Smooth muscle cell (in vitro differentiated cells): Measurements from ENCODE around the gene SAMD10. TPM values are rescaled to one million over a fixed set of nuclear protein-coding genes. Genes with fewer than 3 reads are reported as not detected.
A peak's percentile ranks its signal among the peaks of the same experiment; 100 is the strongest.

Experiments used
- DNase-seq: peaks from one replicate; lab custom pipeline; 2025; ENCODE audit not compliant: unreplicated experiment; lab: John Stamatoyannopoulos, UW
- H2AFZ ChIP-seq: fragments of 200-600 bp; sonication (generic); 2 replicates; pipeline ENCODE4 v1.6.0; 2016; ENCODE audit warnings: antibody characterized with exemption, low read depth, mild to moderate bottlenecking
- H3F3A ChIP-seq: fragments of 200-600 bp; sonication (generic); 2 replicates; pipeline ENCODE4 v1.6.0; 2017; ENCODE audit warnings: antibody characterized with exemption, low read depth
- H3K27ac ChIP-seq: fragments of 200-600 bp; sonication (generic); 2 replicates; pipeline ENCODE4 v1.5.1; 2016; ENCODE audit warnings: low read depth, mild to moderate bottlenecking
- H3K27me3 ChIP-seq: fragments of 200-600 bp; sonication (generic); 2 replicates; pipeline ENCODE4 v1.6.1; 2016; ENCODE audit warnings: low read depth, mild to moderate bottlenecking
- H3K36me3 ChIP-seq: fragments of 200-600 bp; sonication (generic); 2 replicates; pipeline ENCODE4 v1.5.1; 2016; ENCODE audit warnings: low read depth
- H3K4me1 ChIP-seq: fragments of 200-600 bp; sonication (generic); 2 replicates; pipeline ENCODE4 v1.5.1; 2016; ENCODE audit warnings: low read depth
- H3K4me2 ChIP-seq: fragments of 200-600 bp; sonication (generic); 2 replicates; pipeline ENCODE4 v1.6.0; 2016; ENCODE audit warnings: mild to moderate bottlenecking
- H3K4me3 ChIP-seq: fragments of 200-600 bp; sonication (generic); 2 replicates; pipeline ENCODE4 v1.5.1; 2016; ENCODE audit warnings: mild to moderate bottlenecking
- H3K79me2 ChIP-seq: fragments of 200-600 bp; sonication (generic); 2 replicates; pipeline ENCODE4 v1.6.0; 2016; ENCODE audit warnings: low read depth, mild to moderate bottlenecking
- H3K9ac ChIP-seq: fragments of 200-600 bp; sonication (generic); 2 replicates; pipeline ENCODE4 v1.6.0; 2016; ENCODE audit warnings: low read depth
- H3K9me3 ChIP-seq: fragments of 200-600 bp; sonication (generic); replicated peaks from 2 replicates; pipeline ENCODE4 v1.5.1; 2016; ENCODE audit warnings: low read depth
- H4K20me1 ChIP-seq: fragments of 200-600 bp; sonication (generic); 2 replicates; pipeline ENCODE4 v1.6.0; 2016; ENCODE audit warnings: low read depth
- WGBS: methylation state at CpG from one replicate; pipeline ENCODE4 v1.1.7; 2016; ENCODE audit warnings: low lambda C conversion rate; 5-methylcytosine and 5-hydroxymethylcytosine counted together
- polyA plus RNA-seq: library from polyadenylated mRNA; unstranded; fragments of >200 nt; fragmentation: Nextera tagmentation; extraction: Ambion mirVana; gene quantifications from 2 replicates; pipeline ENCODE4 v1.2.1, GENCODE V29; 2016
- total RNA-seq: library from RNA; depleted of rRNA; stranded (reverse); fragments of >200 nt; gene quantifications from 2 replicates; pipeline ENCODE4 v1.2.3, GENCODE V29; 2014
- TF ChIP-seq, protein P1 (sequence below): fragments of 200-600 bp; sonication (generic); IDR thresholded peaks from 2 replicates; pipeline ENCODE4 v1.5.1; 2017; ENCODE audit warnings: borderline replicate concordance, mild to moderate bottlenecking, antibody characterized with exemption; ENCODE audit not compliant: insufficient read depth, poor library complexity, severe bottlenecking

Gene SAMD10
- total and polyA plus RNA-seq, 2 experiments from 2014 or later = 0.13 to 1.2 TPM

- peaks cover 14% of the 10 kb centered on the region for H3F3A ChIP-seq
- WGBS = 65% methylated on average over 33 of the region's 33 CpGs
- H2AFZ ChIP-seq = no peak overlapping the region
- no peaks in the 10 kb centered on the region for H3K27me3 ChIP-seq
- TF ChIP-seq, protein P1, sequence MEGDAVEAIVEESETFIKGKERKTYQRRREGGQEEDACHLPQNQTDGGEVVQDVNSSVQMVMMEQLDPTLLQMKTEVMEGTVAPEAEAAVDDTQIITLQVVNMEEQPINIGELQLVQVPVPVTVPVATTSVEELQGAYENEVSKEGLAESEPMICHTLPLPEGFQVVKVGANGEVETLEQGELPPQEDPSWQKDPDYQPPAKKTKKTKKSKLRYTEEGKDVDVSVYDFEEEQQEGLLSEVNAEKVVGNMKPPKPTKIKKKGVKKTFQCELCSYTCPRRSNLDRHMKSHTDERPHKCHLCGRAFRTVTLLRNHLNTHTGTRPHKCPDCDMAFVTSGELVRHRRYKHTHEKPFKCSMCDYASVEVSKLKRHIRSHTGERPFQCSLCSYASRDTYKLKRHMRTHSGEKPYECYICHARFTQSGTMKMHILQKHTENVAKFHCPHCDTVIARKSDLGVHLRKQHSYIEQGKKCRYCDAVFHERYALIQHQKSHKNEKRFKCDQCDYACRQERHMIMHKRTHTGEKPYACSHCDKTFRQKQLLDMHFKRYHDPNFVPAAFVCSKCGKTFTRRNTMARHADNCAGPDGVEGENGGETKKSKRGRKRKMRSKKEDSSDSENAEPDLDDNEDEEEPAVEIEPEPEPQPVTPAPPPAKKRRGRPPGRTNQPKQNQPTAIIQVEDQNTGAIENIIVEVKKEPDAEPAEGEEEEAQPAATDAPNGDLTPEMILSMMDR = no peak
- H3K4me3 ChIP-seq = no peak overlapping the region
- no peaks in the 10 kb centered on the region for H3K9me3 ChIP-seq
- H4K20me1 ChIP-seq = peaks cover 96% of the 10 kb centered on the region
- H3K79me2 ChIP-seq = no peaks in the 10 kb centered on the region
- H3K4me2 ChIP-seq = peak overlapping the region; percentile 44
- H3K27ac ChIP-seq = no peak overlapping the region
- H3K9ac ChIP-seq = no peak overlapping the region
- no peaks in the 10 kb centered on the region for H3K4me1 ChIP-seq
- no peak for DNase-seq
- no peaks in the 10 kb centered on the region for H3K36me3 ChIP-seq
Observed at GRCh38 chr20:63939061-63939935, 40.1 kb downstream of the SAMD10 start.

GRCh38 chr20:63937596-63937995, 41.8 kb downstream of the SAMD10 start:
- 95% methylated on average over 14 of the region's 14 CpGs for WGBS
- no peak for DNase-seq
- Histone ChIP-seq H3K9me3 (no peaks in the 10 kb centered on the region), H3K9ac (no peak overlapping the region), H3K36me3 (no peaks in the 10 kb centered on the region), H3K27me3 (no peaks in the 10 kb centered on the region), H3F3A (peaks cover 12% of the 10 kb centered on the region), H3K4me2 (no peak overlapping the region), H3K79me2 (no peaks in the 10 kb centered on the region), H3K27ac (no peak overlapping the region), H4K20me1 (peaks cover 96% of the 10 kb centered on the region), H3K4me3 (no peak overlapping the region), H3K4me1 (no peaks in the 10 kb centered on the region), H2AFZ (no peak overlapping the region)
- TF ChIP-seq, protein P1 = no peak

GRCh38 chr20:63935447-63935846, 44.0 kb downstream of the SAMD10 start:
- Histone ChIP-seq H2AFZ (no peak overlapping the region), H3K36me3 (no peaks in the 10 kb centered on the region), H4K20me1 (peaks cover 86% of the 10 kb centered on the region), H3K4me2 (no peak overlapping the region), H3F3A (peaks cover 8% of the 10 kb centered on the region), H3K4me3 (no peak overlapping the region), H3K27me3 (no peaks in the 10 kb centered on the region), H3K27ac (no peak overlapping the region), H3K9ac (no peak overlapping the region), H3K4me1 (no peaks in the 10 kb centered on the region), H3K79me2 (no peaks in the 10 kb centered on the region), H3K9me3 (no peaks in the 10 kb centered on the region)
- no peak for DNase-seq
- 96% methylated on average over 9 of the region's 9 CpGs for WGBS
- TF ChIP-seq, protein P1 = no peak
